ENCODE results near the gene UST.
"Not testable (repeated sequence)": the region's sequence is repeated elsewhere in the genome, so short reads cannot be mapped to it uniquely, and the experiment has no call there.

Gene UST

GRCh38 chr6:148824960-148825359 lies 78.1 kb downstream of the UST start:
- no peak for DNase-seq
- in situ Hi-C loops (cut with MboI; ENCODE audit: low pct_unique_long_range_greater_than_20kb, low sequenced_read_pairs): no loop called here

GRCh38 chr6:148825492-148825891 lies 78.7 kb downstream of the UST start:
- DNase-seq: no peak
- in situ Hi-C loops (cut with MboI; ENCODE audit: low pct_unique_long_range_greater_than_20kb, low sequenced_read_pairs): no loop called here

GRCh38 chr6:148827416-148828045 lies 80.7 kb downstream of the UST start:
- DNase-seq: no peak
- in situ Hi-C loops (cut with MboI; ENCODE audit: low pct_unique_long_range_greater_than_20kb, low sequenced_read_pairs): no loop called here

- no peak for DNase-seq
- in situ Hi-C loops (cut with MboI; ENCODE audit: low pct_unique_long_range_greater_than_20kb, low sequenced_read_pairs): no loop called here
These were observed 81.2 kb downstream of the UST start for GRCh38 chr6:148828047-148828446.

GRCh38 chr6:148829415-148830101 lies 82.7 kb downstream of the UST start:
- in situ Hi-C loops (cut with MboI; ENCODE audit: low pct_unique_long_range_greater_than_20kb, low sequenced_read_pairs): no loop called here
- DNase-seq: no peak

GRCh38 chr6:148830614-148831013 lies 83.8 kb downstream of the UST start:
- DNase-seq: no peak
- in situ Hi-C loops (cut with MboI; ENCODE audit: low pct_unique_long_range_greater_than_20kb, low sequenced_read_pairs): no loop called here

- DNase-seq: no peak
- in situ Hi-C loops (cut with MboI; ENCODE audit: low pct_unique_long_range_greater_than_20kb, low sequenced_read_pairs): no loop called here
These were observed 84.2 kb downstream of the UST start for GRCh38 chr6:148831064-148831463.

- no peak for DNase-seq
- in situ Hi-C loops (cut with MboI; ENCODE audit: low pct_unique_long_range_greater_than_20kb, low sequenced_read_pairs): no loop called here
These were observed 84.7 kb downstream of the UST start for GRCh38 chr6:148831531-148831930.

GRCh38 chr6:148835920-148836441 lies 89.2 kb downstream of the UST start:
- DNase-seq: no peak
- in situ Hi-C loops (cut with MboI; ENCODE audit: low pct_unique_long_range_greater_than_20kb, low sequenced_read_pairs): no loop called here

- no peak for DNase-seq
- in situ Hi-C loops (cut with MboI; ENCODE audit: low pct_unique_long_range_greater_than_20kb, low sequenced_read_pairs): no loop called here
These were observed 89.9 kb downstream of the UST start for GRCh38 chr6:148836751-148837150.

- in situ Hi-C loops (cut with MboI; ENCODE audit: low pct_unique_long_range_greater_than_20kb, low sequenced_read_pairs): no loop called here
- no peak for DNase-seq
These were observed 91.1 kb downstream of the UST start for GRCh38 chr6:148837941-148838340.

- DNase-seq: no peak
- in situ Hi-C loops (cut with MboI; ENCODE audit: low pct_unique_long_range_greater_than_20kb, low sequenced_read_pairs): no loop called here
These were observed 92.2 kb downstream of the UST start for GRCh38 chr6:148839044-148839443.

- in situ Hi-C loops (cut with MboI; ENCODE audit: low pct_unique_long_range_greater_than_20kb, low sequenced_read_pairs): no loop called here
These were observed 93.4 kb downstream of the UST start for GRCh38 chr6:148840256-148840655.

GRCh38 chr6:148842296-148843019 lies 95.6 kb downstream of the UST start:
- no peak for DNase-seq
- in situ Hi-C loops (cut with MboI; ENCODE audit: low pct_unique_long_range_greater_than_20kb, low sequenced_read_pairs): no loop called here

More at GRCh38 chr6:148840256-148840655, 93.4 kb downstream of the UST start:
- DNase-seq: no peak

GRCh38 chr6:148845464-148845863 lies 98.6 kb downstream of the UST start:
- in situ Hi-C loops (cut with MboI; ENCODE audit: low pct_unique_long_range_greater_than_20kb, low sequenced_read_pairs): no loop called here
- DNase-seq: no peak

- in situ Hi-C loops (cut with MboI; ENCODE audit: low pct_unique_long_range_greater_than_20kb, low sequenced_read_pairs): no loop called here
- no peak for DNase-seq
These were observed 100.2 kb downstream of the UST start for GRCh38 chr6:148846778-148847761.

- in situ Hi-C loops (cut with MboI; ENCODE audit: low pct_unique_long_range_greater_than_20kb, low sequenced_read_pairs): no loop called here
- no peak for DNase-seq
These were observed 102.1 kb downstream of the UST start for GRCh38 chr6:148848915-148849314.

GRCh38 chr6:148849449-148849848 lies 102.6 kb downstream of the UST start:
- in situ Hi-C loops (cut with MboI; ENCODE audit: low pct_unique_long_range_greater_than_20kb, low sequenced_read_pairs): not testable (repeated sequence)
- DNase-seq: peak; percentile 41

- in situ Hi-C loops (cut with MboI; ENCODE audit: low pct_unique_long_range_greater_than_20kb, low sequenced_read_pairs): no loop called here
These were observed 104.1 kb downstream of the UST start for GRCh38 chr6:148850964-148851363.

More at GRCh38 chr6:148850964-148851363, 104.1 kb downstream of the UST start:
- no peak for DNase-seq

All from KBM-7 (cell line).